Adrenal gland (tissue), 12 donors: ENCODE results near the gene OPCML. TPM values are rescaled to one million over a fixed set of nuclear protein-coding genes. Genes with fewer than 3 reads are reported as not detected.

Experiments used
- DNase-seq, 7 donors: peaks; one replicate each; pipeline ENCODE4 v3.0.0-alpha.2; 2019 to 2020
- H3K27ac ChIP-seq, 5 donors: fragments of 200-600 bp; sonication (generic) in 4 of 5; 1 replicate in 3 of 5; 2 replicates in 2 of 5; pipeline versions ENCODE4 v1.5.1 to v1.8.0; 2016 to 2020; ENCODE audit warnings: mild to moderate bottlenecking in 1 of 5
- H3K27me3 ChIP-seq: fragments of 200-600 bp; 2 replicates; pipeline ENCODE4 v1.8.0; 2021
- H3K36me3 ChIP-seq, 2 donors: fragments of 200-600 bp; replicated peaks in 1 of 2; 1 replicate in 1 of 2; 2 replicates in 1 of 2; pipeline versions ENCODE4 v1.5.1 to v1.8.0; 2018 to 2022
- H3K4me1 ChIP-seq, 2 donors: fragments of 200-600 bp; replicated peaks in 1 of 2; 1 replicate in 1 of 2; 2 replicates in 1 of 2; pipeline versions ENCODE4 v1.5.1 to v1.8.0; 2018 to 2021
- H3K4me3 ChIP-seq, 4 donors: fragments of 200-600 bp; sonication (generic) in 3 of 4; one replicate each; pipeline ENCODE4 v1.5.1; 2016 to 2018
- H3K9me3 ChIP-seq, 3 donors: fragments of 200-600 bp; sonication (generic) in 1 of 3; replicated peaks in 1 of 3; 1 replicate in 2 of 3; 2 replicates in 1 of 3; pipeline versions ENCODE4 v1.5.1 to v1.8.0; 2016 to 2021
- POLR2A ChIP-seq, 2 donors: fragments of 450-650 bp; IDR thresholded peaks; one replicate each; pipeline ENCODE4 v1.6.1; 2017; ENCODE audit warnings: antibody characterized with exemption in 2 of 2, mild to moderate bottlenecking in 2 of 2, moderate library complexity in 1 of 2
- WGBS, 4 donors: extraction: QIAGEN DNeasy Blood & Tissue Kit in 2 of 4; methylation state at CpG; one replicate each; pipeline versions ENCODE4 v1.1.5 to v1.1.7; 2013 to 2017; 5-methylcytosine and 5-hydroxymethylcytosine counted together
- intact Hi-C, 2 donors: fragments of 100-400 bp; cut with DNase I; formaldehyde crosslinking; loops; one replicate each; pipeline versions ENCODE4 v1.14.1 to v1.15.0; 2022 to 2023
- polyA plus RNA-seq, 3 donors: library from polyadenylated mRNA; stranded (reverse); fragments of 200-250 nt in 2 of 3; fragments of 350-450 nt in 1 of 3; fragmentation: Illumina TruSeq in 1 of 3; extraction: RNeasy Lipid Tissue Mini Kit (QIAGEN cat#74804) in 1 of 3; gene quantifications; one replicate each; pipeline ENCODE4 v1.2.3, GENCODE V29; 2013 to 2014
- total RNA-seq, 9 donors: library from RNA; depleted of rRNA in 4 of 9; stranded (reverse); fragments of >200 nt in 4 of 9; fragments of 120-200 nt in 1 of 9; fragmentation: NEBNext Ultra II Directional in 1 of 9; extraction: Animal tissue kit (Norgen Biotek cat#: 25700) in 1 of 9; gene quantifications; one replicate each; pipeline versions ENCODE4 v1.1.0 to v1.2.4, GENCODE V29; 2013 to 2023
- TF ChIP-seq, protein P1 (sequence below), 6 experiments: fragments of 450-650 bp in 4 of 6; fragments of 200-600 bp in 2 of 6; sonication (generic) in 1 of 6; IDR thresholded peaks; 1 replicate in 5 of 6; 2 replicates in 1 of 6; pipeline versions ENCODE4 v1.5.1 to v1.8.0; 2016 to 2021; ENCODE audit warnings: antibody characterized with exemption in 6 of 6, mild to moderate bottlenecking in 2 of 6, moderate library complexity in 1 of 6
- donor health status: healthy with polysubstance abuse.
- donor health status: Bipolar disorder and iron deficiency.
- donor health status: DM: yes; HTN: yes; CAD: no.
- donor health status: DM: no; HTN: no; CAD: no.
- donor health status: DM: no; HTN: no; CAD: no.
- donor health status: DM: yes; HTN: yes; CAD: no.

OPCML gene
- total and polyA plus RNA-seq, 12 donors = 0.10 to 5.5 (median 0.72) TPM; not detected in 5

GRCh38 chr11:133306019-133306418 lies 226.3 kb downstream of the OPCML start:
- no peaks in the 10 kb centered on the region for H3K9me3 ChIP-seq
- DNase-seq = no peak
- 18 to 26% (median 24%) methylated on average over 2 of the region's 2 CpGs for WGBS, 4 donors
- H3K27ac ChIP-seq = no peak overlapping the region
- H3K4me1 ChIP-seq = no peaks in the 10 kb centered on the region
- H3K4me3 ChIP-seq = no peak overlapping the region
- H3K27me3 ChIP-seq = no peaks in the 10 kb centered on the region
- intact Hi-C loops = no loop called here
- H3K36me3 ChIP-seq = no peaks in the 10 kb centered on the region
- TF ChIP-seq, protein P1, sequence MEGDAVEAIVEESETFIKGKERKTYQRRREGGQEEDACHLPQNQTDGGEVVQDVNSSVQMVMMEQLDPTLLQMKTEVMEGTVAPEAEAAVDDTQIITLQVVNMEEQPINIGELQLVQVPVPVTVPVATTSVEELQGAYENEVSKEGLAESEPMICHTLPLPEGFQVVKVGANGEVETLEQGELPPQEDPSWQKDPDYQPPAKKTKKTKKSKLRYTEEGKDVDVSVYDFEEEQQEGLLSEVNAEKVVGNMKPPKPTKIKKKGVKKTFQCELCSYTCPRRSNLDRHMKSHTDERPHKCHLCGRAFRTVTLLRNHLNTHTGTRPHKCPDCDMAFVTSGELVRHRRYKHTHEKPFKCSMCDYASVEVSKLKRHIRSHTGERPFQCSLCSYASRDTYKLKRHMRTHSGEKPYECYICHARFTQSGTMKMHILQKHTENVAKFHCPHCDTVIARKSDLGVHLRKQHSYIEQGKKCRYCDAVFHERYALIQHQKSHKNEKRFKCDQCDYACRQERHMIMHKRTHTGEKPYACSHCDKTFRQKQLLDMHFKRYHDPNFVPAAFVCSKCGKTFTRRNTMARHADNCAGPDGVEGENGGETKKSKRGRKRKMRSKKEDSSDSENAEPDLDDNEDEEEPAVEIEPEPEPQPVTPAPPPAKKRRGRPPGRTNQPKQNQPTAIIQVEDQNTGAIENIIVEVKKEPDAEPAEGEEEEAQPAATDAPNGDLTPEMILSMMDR (IDR thresholded peaks at IDR 0.05) = no peak
- TF ChIP-seq POLR2A (IDR thresholded peaks at IDR 0.05) = no peak

DNA sequence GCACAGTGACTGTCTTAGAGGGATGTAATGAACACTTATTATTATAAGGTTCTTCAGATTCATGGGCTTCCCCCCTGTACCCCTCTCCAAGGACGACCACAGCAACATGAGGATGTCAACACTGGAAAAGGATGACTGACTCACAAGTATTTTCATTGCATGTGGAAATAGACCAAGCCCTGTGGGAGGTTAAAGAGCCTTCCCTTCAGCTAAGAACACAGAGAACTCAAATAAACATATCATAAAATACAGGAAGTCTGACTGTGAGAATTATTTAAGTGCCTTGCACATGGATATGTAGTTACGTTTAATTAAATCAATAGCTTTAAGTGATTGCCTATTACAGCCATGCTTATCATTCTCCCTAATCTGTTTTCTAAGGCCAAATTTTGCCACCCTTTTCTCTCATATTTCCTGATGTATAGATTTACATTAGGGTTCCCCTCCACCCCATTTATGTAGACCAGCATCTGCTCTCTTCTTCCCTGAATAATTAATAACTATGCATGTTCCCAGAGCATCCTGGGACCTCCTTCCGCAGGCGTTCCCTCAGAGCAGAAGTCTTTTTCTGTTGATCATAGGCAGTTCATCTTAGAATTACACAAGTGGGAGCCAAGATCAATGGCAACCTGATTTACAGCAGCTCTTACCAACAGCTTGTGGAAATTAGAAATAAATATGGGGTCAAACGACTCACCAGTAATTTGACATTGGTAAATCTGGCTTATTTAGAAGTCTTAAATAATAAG lies 226.9 kb downstream of the OPCML start:
- 59 to 71% (median 65%) methylated on average over 5 of the region's 5 CpGs for WGBS, 4 donors
- intact Hi-C loops = no loop called here

GRCh38 chr11:133303262-133303661 lies 229.0 kb downstream of the OPCML start:
- DNase-seq = no peak
- intact Hi-C loops = no loop called here
- TF ChIP-seq POLR2A (IDR thresholded peaks at IDR 0.05) = no peak
- TF ChIP-seq, protein P1 (IDR thresholded peaks at IDR 0.05) = no peak
- 82 to 90% (median 83%) methylated on average over 5 of the region's 5 CpGs for WGBS, 4 donors
- Histone ChIP-seq H3K9me3 (no peaks in the 10 kb centered on the region), H3K36me3 (no peaks in the 10 kb centered on the region), H3K4me1 (no peaks in the 10 kb centered on the region), H3K27ac (no peak overlapping the region), H3K4me3 (no peak overlapping the region), H3K27me3 (no peaks in the 10 kb centered on the region)

More for the DNA sequence above, 226.9 kb downstream of the OPCML start:
- no peaks in the 10 kb centered on the region for H3K36me3 ChIP-seq
- no peak for DNase-seq
- H3K27me3 ChIP-seq = no peaks in the 10 kb centered on the region
- H3K4me3 ChIP-seq = no peak overlapping the region
- no peak for TF ChIP-seq POLR2A (IDR thresholded peaks at IDR 0.05)
- TF ChIP-seq, protein P1 (IDR thresholded peaks at IDR 0.05) = no peak
- H3K27ac ChIP-seq = no peak overlapping the region
- H3K4me1 ChIP-seq = no peaks in the 10 kb centered on the region
- no peaks in the 10 kb centered on the region for H3K9me3 ChIP-seq

GRCh38 chr11:133302056-133302455 lies 230.2 kb downstream of the OPCML start:
- WGBS, 4 donors = 27 to 48% (median 40%) methylated on average over 3 of the region's 3 CpGs
- intact Hi-C loops = no loop called here
- H3K27ac ChIP-seq = no peak overlapping the region
- no peaks in the 10 kb centered on the region for H3K36me3 ChIP-seq
- no peak overlapping the region for H3K4me3 ChIP-seq
- no peaks in the 10 kb centered on the region for H3K9me3 ChIP-seq
- H3K27me3 ChIP-seq = no peaks in the 10 kb centered on the region
- TF ChIP-seq POLR2A (IDR thresholded peaks at IDR 0.05) = no peak
- TF ChIP-seq, protein P1 (IDR thresholded peaks at IDR 0.05) = no peak
- DNase-seq = no peak
- no peaks in the 10 kb centered on the region for H3K4me1 ChIP-seq
